Right lobe of liver (tissue), 4 donors: ENCODE results near the gene TRPV2.

ENCODE experiments used
- CTCF ChIP-seq, 4 donors: fragments of 200-600 bp in 3 of 4; fragments of 450-650 bp in 1 of 4; IDR thresholded peaks; one replicate each; pipeline versions ENCODE4 v1.5.1 to v1.8.0; 2016 to 2022; ENCODE audit warnings: antibody characterized with exemption in 4 of 4, mild to moderate bottlenecking in 2 of 4
- POLR2A ChIP-seq: fragments of 450-650 bp; IDR thresholded peaks from one replicate; pipeline ENCODE4 v1.6.1; 2017; ENCODE audit warnings: antibody characterized with exemption, mild to moderate bottlenecking
- donor health status: DM: no; HTN: no; CAD: no.
- donor health status: DM: no; HTN: no; CAD: no.
- donor health status: DM: no; HTN: yes; CAD: no.

GRCh38 chr17:16483021-16483645, 67.8 kb downstream of the TRPV2 start:
- TF ChIP-seq CTCF (IDR thresholded peaks at IDR 0.05) (no peak), POLR2A (no peak)
